ENCODE results near the gene SCAF1.

DNA sequence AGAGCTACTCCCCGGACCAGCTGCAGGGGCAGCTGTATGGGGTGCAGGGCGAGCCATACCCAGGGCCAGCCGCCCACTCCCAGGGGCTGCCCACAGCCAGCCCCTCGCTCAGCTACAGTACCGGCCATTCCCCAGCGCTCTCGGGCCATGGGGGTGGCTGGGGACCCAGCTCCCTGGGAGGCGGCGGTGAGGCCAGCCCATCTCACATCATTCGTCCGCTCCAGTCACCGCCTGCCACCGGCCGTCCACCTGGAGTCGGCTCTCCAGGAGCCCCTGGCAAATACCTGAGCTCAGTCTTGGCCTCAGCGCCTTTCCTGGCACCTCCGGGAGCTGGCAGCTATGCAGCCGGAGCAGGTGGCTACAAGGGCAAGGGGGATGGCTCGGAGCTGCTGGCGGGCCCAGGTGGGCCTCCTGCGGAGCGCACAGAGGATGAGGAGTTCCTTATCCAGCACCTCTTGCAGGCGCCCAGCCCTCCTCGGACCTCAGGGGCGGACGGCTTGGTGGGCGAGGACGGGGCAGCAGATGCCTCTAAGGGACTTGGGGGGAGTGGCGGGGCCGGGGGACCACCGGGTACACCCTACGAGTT, 46.1 kb upstream of the SCAF1 start:
- TF ChIP-seq EZH2phosphoT487 (IDR thresholded peaks at IDR 0.05; ENCODE audit: borderline replicate concordance, low read length) (no peak), EZH2 (IDR thresholded peaks at IDR 0.05; ENCODE audit: low read length, unreplicated experiment) (no peak)

All from PC-3 (cell line).